Neural cell (in vitro differentiated cells): Measurements from ENCODE around the gene RCSD1. TPM values are rescaled to one million over a fixed set of nuclear protein-coding genes. Genes with fewer than 3 reads are reported as not detected.

ENCODE experiments used
- H2AFZ ChIP-seq: fragments of 200-600, 300-800 bp; sonication (generic), shearing (Covaris generic); 2 replicates; pipeline ENCODE4 v1.6.0; 2014; ENCODE audit warnings: low read depth, mild to moderate bottlenecking, antibody characterized with exemption, low read length, moderate library complexity
- H3F3A ChIP-seq: fragments of 200-600 bp; shearing (Covaris generic); 2 replicates; pipeline ENCODE4 v1.6.1; 2016; ENCODE audit warnings: mild to moderate bottlenecking, moderate library complexity, mixed read lengths, antibody characterized with exemption, low read length; ENCODE audit not compliant: insufficient read depth, poor library complexity, severe bottlenecking
- H3K27ac ChIP-seq: fragments of 200-600, 300-800 bp; sonication (generic), shearing (Covaris generic); 2 replicates; pipeline ENCODE4 v1.5.1; 2014; ENCODE audit warnings: mild to moderate bottlenecking, low read length, moderate library complexity
- H3K27me3 ChIP-seq: fragments of 300-800, 200-600 bp; sonication (generic), shearing (Covaris generic); 2 replicates; pipeline ENCODE4 v1.6.0; 2014; ENCODE audit warnings: mild to moderate bottlenecking, low read depth, low read length, moderate library complexity; ENCODE audit not compliant: insufficient read depth
- H3K36me3 ChIP-seq: fragments of 300-800, 200-600 bp; sonication (generic), shearing (Covaris generic); 2 replicates; pipeline ENCODE4 v1.5.1; 2014; ENCODE audit warnings: mild to moderate bottlenecking, antibody characterized with exemption, low read length, moderate library complexity; ENCODE audit not compliant: insufficient read depth
- H3K4me2 ChIP-seq: fragments of 300-800, 200-600 bp; sonication (generic), shearing (Covaris generic); 2 replicates; pipeline ENCODE4 v1.6.0; 2014; ENCODE audit warnings: mild to moderate bottlenecking, low read length
- H3K4me3 ChIP-seq: fragments of 300-800, 200-600 bp; sonication (generic), shearing (Covaris generic); 2 replicates; pipeline ENCODE4 v1.5.1; 2014; ENCODE audit warnings: mild to moderate bottlenecking, low read length, moderate library complexity
- H3K79me2 ChIP-seq: fragments of 200-600 bp; shearing (Covaris generic); replicated peaks from 2 replicates; pipeline ENCODE4 v1.6.0; 2014; ENCODE audit warnings: mild to moderate bottlenecking, low read length, moderate library complexity; ENCODE audit not compliant: insufficient read depth
- H3K9ac ChIP-seq: fragments of 300-800, 200-600 bp; sonication (generic), shearing (Covaris generic); 2 replicates; pipeline ENCODE4 v1.6.1; 2016; ENCODE audit warnings: mild to moderate bottlenecking, low read length, mixed read lengths
- H3K9me2 ChIP-seq: fragments of 200-600 bp; shearing (Covaris generic); 2 replicates; pipeline ENCODE4 v1.6.1; 2016; ENCODE audit warnings: mild to moderate bottlenecking, low read length, mixed read lengths; ENCODE audit not compliant: insufficient read depth
- H3K9me3 ChIP-seq: fragments of 200-600, 300-800 bp; sonication (generic), shearing (Covaris generic); 2 replicates; pipeline ENCODE4 v1.6.1; 2016; ENCODE audit warnings: mild to moderate bottlenecking, mixed run types, low read length, moderate library complexity, mixed read lengths
- H4K20me1 ChIP-seq: fragments of 200-600 bp; shearing (Covaris generic); 2 replicates; pipeline ENCODE4 v1.6.1; 2016; ENCODE audit warnings: mild to moderate bottlenecking, mixed run types; ENCODE audit not compliant: insufficient read depth
- EP300 ChIP-seq: fragments of 450-650 bp; conservative IDR thresholded peaks from 2 replicates; pipeline ENCODE4 v1.6.1; 2014; ENCODE audit warnings: antibody characterized with exemption, mild to moderate bottlenecking, moderate library complexity; ENCODE audit not compliant: poor library complexity, severe bottlenecking
- EZH2 ChIP-seq: fragments of 200-600, 300-800 bp; shearing (Covaris generic), sonication (generic); IDR thresholded peaks from 2 replicates; pipeline ENCODE4 v1.6.1; 2014; ENCODE audit warnings: antibody characterized with exemption, low read length, borderline replicate concordance, mild to moderate bottlenecking; ENCODE audit not compliant: insufficient read depth, poor library complexity, severe bottlenecking
- MXI1 ChIP-seq: fragments of 450-650 bp; conservative IDR thresholded peaks from 2 replicates; pipeline ENCODE4 v1.6.1; 2014; ENCODE audit warnings: antibody characterized with exemption, mild to moderate bottlenecking; ENCODE audit not compliant: poor library complexity, severe bottlenecking
- POLR2AphosphoS5 ChIP-seq: IDR thresholded peaks from 2 replicates; pipeline ENCODE4 v1.6.1; 2012
- RAD21 ChIP-seq: fragments of 450-650 bp; conservative IDR thresholded peaks from 2 replicates; pipeline ENCODE4 v1.6.1; 2014; ENCODE audit warnings: antibody characterized with exemption, mild to moderate bottlenecking, moderate library complexity
- REST ChIP-seq: IDR thresholded peaks from 2 replicates; pipeline ENCODE4 v1.6.1; 2012; ENCODE audit warnings: borderline replicate concordance
- SMC3 ChIP-seq: fragments of 450-650 bp; conservative IDR thresholded peaks from 2 replicates; pipeline ENCODE4 v1.6.1; 2014; ENCODE audit warnings: antibody characterized with exemption, mild to moderate bottlenecking, moderate library complexity; ENCODE audit not compliant: poor library complexity
- TAF1 ChIP-seq: IDR thresholded peaks from 2 replicates; pipeline ENCODE4 v1.6.1; 2012; ENCODE audit warnings: low read depth
- polyA plus RNA-seq: library from polyadenylated mRNA; depleted of rRNA; stranded (reverse); fragments of >200 nt; gene quantifications from 2 replicates; pipeline ENCODE4 v1.2.3, GENCODE V29; 2014
- TF ChIP-seq, protein P1 (sequence below): fragments of 450-650 bp; IDR thresholded peaks from 2 replicates; pipeline ENCODE4 v1.5.1; 2014; ENCODE audit warnings: antibody characterized with exemption, mild to moderate bottlenecking, moderate library complexity; ENCODE audit not compliant: poor library complexity, severe bottlenecking

Gene RCSD1
- polyA plus RNA-seq, 1 donor from 2014 or later = not detected

- no peaks in the 10 kb centered on the region for H3K27me3 ChIP-seq
- no peak overlapping the region for H3K27ac ChIP-seq
- no peak overlapping the region for H3K4me2 ChIP-seq
- no peaks in the 10 kb centered on the region for H3F3A ChIP-seq
- no peak overlapping the region for H3K9ac ChIP-seq
- H3K9me2 ChIP-seq = no peaks in the 10 kb centered on the region
- no peaks in the 10 kb centered on the region for H3K36me3 ChIP-seq
- H3K9me3 ChIP-seq = no peaks in the 10 kb centered on the region
- no peak overlapping the region for H2AFZ ChIP-seq
- TF ChIP-seq REST = no peak
- no peak for TF ChIP-seq RAD21
- no peak for TF ChIP-seq SMC3
- TF ChIP-seq TAF1 = no peak
- TF ChIP-seq, protein P1, sequence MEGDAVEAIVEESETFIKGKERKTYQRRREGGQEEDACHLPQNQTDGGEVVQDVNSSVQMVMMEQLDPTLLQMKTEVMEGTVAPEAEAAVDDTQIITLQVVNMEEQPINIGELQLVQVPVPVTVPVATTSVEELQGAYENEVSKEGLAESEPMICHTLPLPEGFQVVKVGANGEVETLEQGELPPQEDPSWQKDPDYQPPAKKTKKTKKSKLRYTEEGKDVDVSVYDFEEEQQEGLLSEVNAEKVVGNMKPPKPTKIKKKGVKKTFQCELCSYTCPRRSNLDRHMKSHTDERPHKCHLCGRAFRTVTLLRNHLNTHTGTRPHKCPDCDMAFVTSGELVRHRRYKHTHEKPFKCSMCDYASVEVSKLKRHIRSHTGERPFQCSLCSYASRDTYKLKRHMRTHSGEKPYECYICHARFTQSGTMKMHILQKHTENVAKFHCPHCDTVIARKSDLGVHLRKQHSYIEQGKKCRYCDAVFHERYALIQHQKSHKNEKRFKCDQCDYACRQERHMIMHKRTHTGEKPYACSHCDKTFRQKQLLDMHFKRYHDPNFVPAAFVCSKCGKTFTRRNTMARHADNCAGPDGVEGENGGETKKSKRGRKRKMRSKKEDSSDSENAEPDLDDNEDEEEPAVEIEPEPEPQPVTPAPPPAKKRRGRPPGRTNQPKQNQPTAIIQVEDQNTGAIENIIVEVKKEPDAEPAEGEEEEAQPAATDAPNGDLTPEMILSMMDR = no peak
- TF ChIP-seq MXI1 = no peak
- TF ChIP-seq EP300 = no peak
- TF ChIP-seq POLR2AphosphoS5 = no peak
- TF ChIP-seq EZH2 = no peak
- H4K20me1 ChIP-seq = no peaks in the 10 kb centered on the region
- no peak overlapping the region for H3K4me3 ChIP-seq
- H3K79me2 ChIP-seq = peaks cover 13% of the 10 kb centered on the region
Observed at GRCh38 chr1:167744901-167745300, 114.9 kb downstream of the RCSD1 start.

DNA sequence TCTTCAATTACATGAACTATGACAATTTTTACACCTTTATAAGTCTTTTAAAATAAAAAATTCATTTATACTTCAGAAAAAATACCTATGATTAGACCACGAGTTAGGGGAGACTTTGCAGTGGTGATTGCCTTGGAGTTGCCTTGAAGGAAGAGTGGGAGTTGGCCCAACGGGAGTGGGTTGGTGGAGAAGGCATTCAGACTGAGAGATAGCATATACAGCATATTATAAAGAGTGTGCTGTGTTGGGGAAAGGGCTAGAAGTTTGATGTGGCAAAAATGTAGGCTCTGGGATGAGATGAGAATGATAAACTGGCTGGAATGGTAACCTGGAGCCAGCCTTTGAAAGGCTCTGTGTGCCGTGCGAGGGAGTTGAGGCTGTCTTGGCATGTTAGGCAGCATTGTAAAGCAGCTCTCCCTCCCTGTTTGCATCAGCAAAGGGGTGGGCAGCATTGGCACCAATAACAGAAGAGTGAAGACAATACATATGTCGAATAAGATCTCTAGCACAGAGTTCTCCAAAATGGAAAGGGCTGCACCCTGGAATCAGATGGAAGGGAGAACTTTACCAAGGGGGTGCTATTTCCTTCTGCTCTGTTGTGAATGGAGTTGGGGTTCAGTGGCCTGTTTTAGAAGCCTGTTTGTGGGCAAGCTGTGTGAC, 116.1 kb downstream of the RCSD1 start:
- Histone ChIP-seq H3K9ac (no peak overlapping the region), H3K4me2 (no peak overlapping the region), H3K27me3 (no peaks in the 10 kb centered on the region), H3K9me3 (no peaks in the 10 kb centered on the region), H3K27ac (no peak overlapping the region), H3F3A (no peaks in the 10 kb centered on the region), H4K20me1 (no peaks in the 10 kb centered on the region), H3K36me3 (no peaks in the 10 kb centered on the region), H3K79me2 (peaks cover 13% of the 10 kb centered on the region), H3K4me3 (no peak overlapping the region), H3K9me2 (no peaks in the 10 kb centered on the region), H2AFZ (no peak overlapping the region)
- no peak for TF ChIP-seq MXI1
- TF ChIP-seq EZH2 = no peak
- no peak for TF ChIP-seq TAF1
- no peak for TF ChIP-seq RAD21
